HUDEP-2 (cell line): Measurements from ENCODE around the gene PWWP2B.

ENCODE experiments used
- DNase-seq, 76 experiments: peaks; one replicate each; lab custom pipeline; 2025; ENCODE audit not compliant: unreplicated experiment in 76 of 76; lab: John Stamatoyannopoulos, UW

PWWP2B gene

GRCh38 chr10:132416566-132417256, 19.7 kb downstream of the PWWP2B start:
- no peak for DNase-seq

GRCh38 chr10:132417257-132417910, 20.4 kb downstream of the PWWP2B start:
- no peak for DNase-seq

- DNase-seq: no peak
Measured at GRCh38 chr10:132417957-132418441, 21.0 kb downstream of the PWWP2B start.

- DNase-seq: peak in 5 of 76 experiments; percentile 11 to 30 (median 16)
Measured at GRCh38 chr10:132418527-132419416, 21.8 kb downstream of the PWWP2B start.

- DNase-seq: no peak
Measured at GRCh38 chr10:132419538-132420468, 22.8 kb downstream of the PWWP2B start.

GRCh38 chr10:132420469-132420980, 23.5 kb downstream of the PWWP2B start:
- DNase-seq: no peak

- DNase-seq: peak in 31 of 76 experiments; percentile 2 to 66 (median 25)
Measured at GRCh38 chr10:132420981-132421846, 24.2 kb downstream of the PWWP2B start.

- DNase-seq: no peak
Measured at GRCh38 chr10:132421847-132422751, 25.1 kb downstream of the PWWP2B start.

GRCh38 chr10:132422903-132423825, 26.2 kb downstream of the PWWP2B start:
- no peak for DNase-seq

- no peak for DNase-seq
Measured at GRCh38 chr10:132423966-132424861, 27.2 kb downstream of the PWWP2B start.

GRCh38 chr10:132425029-132425756, 28.2 kb downstream of the PWWP2B start:
- no peak for DNase-seq

GRCh38 chr10:132425757-132426155, 28.8 kb downstream of the PWWP2B start:
- DNase-seq: no peak

- no peak for DNase-seq
Measured at GRCh38 chr10:132427006-132427771, 30.2 kb downstream of the PWWP2B start.

- no peak for DNase-seq
Measured at GRCh38 chr10:132427939-132428367, 31.0 kb downstream of the PWWP2B start.
